ENCODE measurements around the gene ANK3.

The ANK3 gene

DNA sequence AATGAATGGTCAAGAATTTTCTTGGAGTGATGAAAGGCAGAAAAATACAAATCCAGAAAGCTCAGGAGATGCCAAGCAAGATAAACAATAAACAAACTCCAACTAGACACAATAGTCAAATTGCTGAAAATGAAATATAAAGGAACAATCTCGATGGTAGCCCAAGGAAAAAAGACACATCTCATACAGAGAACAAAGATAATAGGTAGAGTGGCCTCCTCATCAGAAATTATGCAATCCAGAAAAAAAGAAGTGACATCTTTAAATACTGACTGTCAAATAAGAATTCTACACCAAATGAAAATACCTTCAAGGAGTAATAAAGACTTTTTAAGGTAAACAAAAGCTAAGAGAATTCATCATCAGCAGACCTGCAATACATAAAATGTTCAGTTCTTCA lies 150.4 kb downstream of the ANK3 start:
- no peak for DNase-seq (ENCODE audit: low read depth, low spot score)
- POLR2A ChIA-PET: no interaction called here
- TF ChIP-seq, protein P1, sequence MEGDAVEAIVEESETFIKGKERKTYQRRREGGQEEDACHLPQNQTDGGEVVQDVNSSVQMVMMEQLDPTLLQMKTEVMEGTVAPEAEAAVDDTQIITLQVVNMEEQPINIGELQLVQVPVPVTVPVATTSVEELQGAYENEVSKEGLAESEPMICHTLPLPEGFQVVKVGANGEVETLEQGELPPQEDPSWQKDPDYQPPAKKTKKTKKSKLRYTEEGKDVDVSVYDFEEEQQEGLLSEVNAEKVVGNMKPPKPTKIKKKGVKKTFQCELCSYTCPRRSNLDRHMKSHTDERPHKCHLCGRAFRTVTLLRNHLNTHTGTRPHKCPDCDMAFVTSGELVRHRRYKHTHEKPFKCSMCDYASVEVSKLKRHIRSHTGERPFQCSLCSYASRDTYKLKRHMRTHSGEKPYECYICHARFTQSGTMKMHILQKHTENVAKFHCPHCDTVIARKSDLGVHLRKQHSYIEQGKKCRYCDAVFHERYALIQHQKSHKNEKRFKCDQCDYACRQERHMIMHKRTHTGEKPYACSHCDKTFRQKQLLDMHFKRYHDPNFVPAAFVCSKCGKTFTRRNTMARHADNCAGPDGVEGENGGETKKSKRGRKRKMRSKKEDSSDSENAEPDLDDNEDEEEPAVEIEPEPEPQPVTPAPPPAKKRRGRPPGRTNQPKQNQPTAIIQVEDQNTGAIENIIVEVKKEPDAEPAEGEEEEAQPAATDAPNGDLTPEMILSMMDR (IDR thresholded peaks at IDR 0.05; ENCODE audit: insufficient read depth, low read length, missing control alignments): no peak
- CTCF ChIA-PET: interaction anchor here (1.0 to 3.5 kb wide), 11 partner anchors 10 to 407 kb away, joined by 3 to 60 read pairs (median 5); no protein-coding TSS in a partner anchor
- no peak overlapping the region for H3K4me3 ChIP-seq (ENCODE audit: low read depth, low read length)

DNA sequence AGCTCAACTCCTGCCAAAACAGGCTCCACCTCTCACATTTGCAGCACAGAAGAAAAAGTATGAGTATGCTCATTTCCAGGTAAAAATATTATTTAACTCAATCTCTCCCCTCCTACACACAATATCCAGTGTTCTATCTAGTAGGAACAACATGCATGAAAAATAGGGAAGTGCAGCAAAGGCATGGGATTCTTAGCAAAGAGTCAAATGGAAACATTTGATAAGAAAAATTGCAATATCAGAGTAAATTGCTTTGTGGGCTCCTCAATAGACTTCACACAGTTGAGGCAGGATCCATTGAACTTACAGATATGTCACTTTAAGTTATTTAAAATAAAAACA lies 150.9 kb downstream of the ANK3 start:
- H3K4me3 ChIP-seq (ENCODE audit: low read depth, low read length): no peak overlapping the region
- ChIA-PET POLR2A (no interaction called here), CTCF (interaction anchor here (0.9 to 3.5 kb wide), 18 partner anchors 8 to 407 kb away, joined by 3 to 60 read pairs (median 4); no protein-coding TSS in a partner anchor)
- TF ChIP-seq, protein P1 (IDR thresholded peaks at IDR 0.05; ENCODE audit: insufficient read depth, low read length, missing control alignments): no peak
- DNase-seq (ENCODE audit: low read depth, low spot score): no peak

DNA sequence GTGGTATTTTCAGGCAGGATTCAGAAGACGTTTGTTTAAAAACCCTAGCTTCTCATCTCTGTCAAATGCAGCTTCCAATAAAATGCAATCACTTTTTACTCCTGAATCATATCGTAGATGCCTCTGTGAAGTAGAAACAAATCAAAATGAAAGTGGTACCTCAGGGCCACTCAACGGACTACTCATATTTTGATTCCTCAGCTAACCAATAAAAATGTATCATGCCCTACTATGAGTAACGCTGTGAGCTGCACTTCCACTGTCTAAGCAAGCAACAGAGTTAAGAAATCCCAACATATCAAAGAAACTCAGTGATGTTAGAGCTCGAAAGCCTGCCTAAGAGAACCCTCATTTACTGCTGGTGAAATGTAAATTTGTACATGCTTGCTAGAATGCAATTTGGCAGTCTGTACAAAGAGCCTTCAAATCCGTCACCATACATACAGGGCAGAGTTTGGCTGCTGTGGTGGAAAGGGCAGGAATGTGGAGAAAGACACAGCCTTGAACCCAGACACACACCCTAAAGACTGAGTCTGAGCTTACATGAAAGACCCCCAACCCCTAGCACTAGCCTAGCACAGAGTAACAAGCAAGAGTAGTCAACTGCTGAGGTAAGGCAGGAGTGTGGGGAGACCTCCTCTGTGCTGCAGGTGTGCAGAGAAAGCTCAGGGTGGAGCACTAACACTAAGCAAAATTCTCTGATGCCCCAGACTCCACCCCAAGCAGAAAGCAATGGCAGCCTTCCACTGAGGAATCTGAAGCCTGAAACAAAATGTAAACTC lies 151.5 kb downstream of the ANK3 start:
- POLR2A ChIA-PET: interaction anchor here (0.6 kb wide), 1 partner anchor 141 kb away, joined by 3 read pairs; no protein-coding TSS in a partner anchor
- CTCF ChIA-PET: interaction anchor here (0.6 to 3.5 kb wide), 20 partner anchors 9 to 408 kb away, joined by 3 to 60 read pairs (median 4); no protein-coding TSS in a partner anchor
- TF ChIP-seq, protein P1 (IDR thresholded peaks at IDR 0.05; ENCODE audit: insufficient read depth, low read length, missing control alignments): peak; percentile 41
- H3K4me3 ChIP-seq (ENCODE audit: low read depth, low read length): no peak overlapping the region
- no peak for DNase-seq (ENCODE audit: low read depth, low spot score)

DNA sequence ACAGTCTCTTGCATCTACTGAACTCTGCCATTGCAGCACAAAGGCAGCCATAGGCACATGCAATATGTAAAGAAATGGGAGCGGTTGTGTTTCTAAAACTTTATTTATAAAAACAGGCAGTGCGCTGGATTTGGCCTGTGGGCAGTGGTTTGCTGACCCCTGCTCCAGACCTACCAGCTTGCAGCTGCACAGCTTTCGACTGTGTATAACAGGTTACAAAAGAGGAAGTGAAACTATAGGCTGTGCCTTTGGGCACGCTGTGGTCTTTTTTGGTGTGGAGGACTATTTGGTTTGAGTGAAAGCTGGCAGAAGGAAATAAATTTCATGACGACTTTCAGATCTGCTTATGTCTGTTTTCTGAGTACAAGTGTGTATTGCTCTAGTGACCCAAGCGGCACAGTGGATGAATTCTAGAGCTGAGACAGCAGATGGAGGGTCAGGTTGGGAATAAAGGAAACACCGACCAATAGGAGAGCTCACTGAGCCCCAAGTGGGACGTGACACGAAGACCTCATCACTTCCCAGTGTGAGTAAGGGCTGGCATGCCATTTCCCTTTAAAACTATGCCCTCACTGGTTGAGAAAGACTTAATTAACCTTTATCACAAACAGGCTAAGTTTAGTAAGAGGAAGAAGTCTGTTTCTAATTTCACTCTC lies 152.7 kb downstream of the ANK3 start:
- TF ChIP-seq, protein P1 (IDR thresholded peaks at IDR 0.05; ENCODE audit: insufficient read depth, low read length, missing control alignments): no peak
- no peak for DNase-seq (ENCODE audit: low read depth, low spot score)
- POLR2A ChIA-PET: no interaction called here
- H3K4me3 ChIP-seq (ENCODE audit: low read depth, low read length): no peak overlapping the region
- CTCF ChIA-PET: interaction anchor here (1.3 to 3.5 kb wide), 6 partner anchors 27 to 208 kb away, joined by 3 to 60 read pairs (median 13); no protein-coding TSS in a partner anchor

DNA sequence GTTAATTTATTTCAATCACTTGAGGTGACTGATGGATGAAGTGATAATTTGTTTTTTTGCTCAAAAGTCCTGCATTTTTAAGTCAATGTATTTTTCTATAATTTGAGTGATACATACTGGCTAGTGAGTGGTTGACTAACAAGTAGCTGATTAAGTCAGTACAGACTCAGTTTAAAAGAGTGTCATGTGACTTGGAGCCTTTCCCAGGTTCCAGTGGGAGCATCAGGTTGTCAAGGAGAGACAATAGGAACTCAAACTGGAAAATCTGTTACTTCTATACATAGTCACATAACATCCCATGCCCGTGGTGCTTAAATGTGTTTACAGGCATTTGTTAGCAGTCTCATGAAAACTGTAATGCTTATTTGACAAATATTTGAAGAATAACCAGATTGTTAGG lies 154.7 kb downstream of the ANK3 start:
- TF ChIP-seq, protein P1 (IDR thresholded peaks at IDR 0.05; ENCODE audit: insufficient read depth, low read length, missing control alignments): no peak
- ChIA-PET POLR2A (no interaction called here), CTCF (interaction anchor here (1.0 to 1.4 kb wide), 5 partner anchors 26 to 211 kb away, joined by 3 to 7 read pairs (median 4); no protein-coding TSS in a partner anchor)
- no peak for DNase-seq (ENCODE audit: low read depth, low spot score)
- H3K4me3 ChIP-seq (ENCODE audit: low read depth, low read length): no peak overlapping the region

DNA sequence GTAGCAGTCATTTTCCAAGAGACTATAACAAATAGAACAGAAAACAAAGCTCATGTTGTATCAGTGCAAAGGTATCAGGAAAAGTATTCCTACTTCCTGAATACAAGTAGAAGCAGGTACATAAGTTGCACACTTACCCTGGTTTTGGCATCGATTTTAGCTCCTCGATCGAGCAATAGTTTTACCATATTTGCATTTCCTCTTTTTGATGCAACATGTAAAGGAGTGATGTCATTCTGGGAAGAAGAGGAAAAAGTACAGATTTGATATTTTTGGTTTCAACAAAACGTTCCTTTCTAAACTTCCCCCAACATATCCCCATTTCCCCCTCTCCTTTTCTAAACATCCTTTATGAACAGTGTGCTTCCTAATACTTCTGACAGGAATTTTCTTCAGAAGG lies 155.1 kb downstream of the ANK3 start:
- ChIA-PET POLR2A (no interaction called here), CTCF (interaction anchor here (1.0 to 1.4 kb wide), 4 partner anchors 26 to 211 kb away, joined by 3 to 7 read pairs (median 4); no protein-coding TSS in a partner anchor)
- TF ChIP-seq, protein P1 (IDR thresholded peaks at IDR 0.05; ENCODE audit: insufficient read depth, low read length, missing control alignments): no peak
- no peak overlapping the region for H3K4me3 ChIP-seq (ENCODE audit: low read depth, low read length)
- no peak for DNase-seq (ENCODE audit: low read depth, low spot score)

Measured in AG04449 (cell line).